ENCODE results near the gene DTX3. TPM values are rescaled to one million over a fixed set of nuclear protein-coding genes. Genes with fewer than 3 reads are reported as not detected.
"Not testable (repeated sequence)": the region's sequence is repeated elsewhere in the genome, so short reads cannot be mapped to it uniquely, and the experiment has no call there.

DTX3 gene
- total RNA-seq, 1 donor from 2014 or later: 29.9 TPM

DNA sequence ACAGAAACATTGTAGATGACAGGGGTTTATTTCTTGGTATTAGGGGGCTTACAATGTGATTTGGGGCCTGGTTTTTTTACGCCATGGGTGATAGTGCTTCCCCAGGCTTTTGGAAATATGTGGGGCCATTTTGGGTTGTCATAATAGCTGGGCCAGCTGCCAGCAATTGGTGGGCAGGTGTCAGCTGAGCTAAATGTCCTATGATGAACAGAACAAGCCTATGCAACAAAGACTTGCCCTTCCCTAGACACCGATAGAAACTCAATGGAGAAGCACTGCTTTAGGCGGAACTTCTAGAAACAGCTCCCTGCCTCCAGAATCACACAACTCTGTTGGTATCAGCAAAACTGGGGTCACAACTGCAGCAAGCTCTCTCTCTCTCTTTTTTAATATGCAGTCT lies 33.5 kb downstream of the DTX3 start:
- TF ChIP-seq, protein P1, sequence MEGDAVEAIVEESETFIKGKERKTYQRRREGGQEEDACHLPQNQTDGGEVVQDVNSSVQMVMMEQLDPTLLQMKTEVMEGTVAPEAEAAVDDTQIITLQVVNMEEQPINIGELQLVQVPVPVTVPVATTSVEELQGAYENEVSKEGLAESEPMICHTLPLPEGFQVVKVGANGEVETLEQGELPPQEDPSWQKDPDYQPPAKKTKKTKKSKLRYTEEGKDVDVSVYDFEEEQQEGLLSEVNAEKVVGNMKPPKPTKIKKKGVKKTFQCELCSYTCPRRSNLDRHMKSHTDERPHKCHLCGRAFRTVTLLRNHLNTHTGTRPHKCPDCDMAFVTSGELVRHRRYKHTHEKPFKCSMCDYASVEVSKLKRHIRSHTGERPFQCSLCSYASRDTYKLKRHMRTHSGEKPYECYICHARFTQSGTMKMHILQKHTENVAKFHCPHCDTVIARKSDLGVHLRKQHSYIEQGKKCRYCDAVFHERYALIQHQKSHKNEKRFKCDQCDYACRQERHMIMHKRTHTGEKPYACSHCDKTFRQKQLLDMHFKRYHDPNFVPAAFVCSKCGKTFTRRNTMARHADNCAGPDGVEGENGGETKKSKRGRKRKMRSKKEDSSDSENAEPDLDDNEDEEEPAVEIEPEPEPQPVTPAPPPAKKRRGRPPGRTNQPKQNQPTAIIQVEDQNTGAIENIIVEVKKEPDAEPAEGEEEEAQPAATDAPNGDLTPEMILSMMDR (IDR thresholded peaks at IDR 0.05): no peak
- Mint-ChIP-seq H3K9me3 (ENCODE audit: unreplicated experiment) (no peaks in the 10 kb centered on the region), H3K27ac (ENCODE audit: unreplicated experiment) (no peak overlapping the region), H3K27me3 (ENCODE audit: unreplicated experiment) (peaks cover 49% of the 10 kb centered on the region), H3K36me3 (ENCODE audit: unreplicated experiment) (no peaks in the 10 kb centered on the region), H3K4me1 (ENCODE audit: unreplicated experiment) (peaks cover 5% of the 10 kb centered on the region), H3K4me3 (ENCODE audit: unreplicated experiment) (no peak overlapping the region)
- DNase-seq (ENCODE audit: extremely low spot score, unreplicated experiment): no peak

DNA sequence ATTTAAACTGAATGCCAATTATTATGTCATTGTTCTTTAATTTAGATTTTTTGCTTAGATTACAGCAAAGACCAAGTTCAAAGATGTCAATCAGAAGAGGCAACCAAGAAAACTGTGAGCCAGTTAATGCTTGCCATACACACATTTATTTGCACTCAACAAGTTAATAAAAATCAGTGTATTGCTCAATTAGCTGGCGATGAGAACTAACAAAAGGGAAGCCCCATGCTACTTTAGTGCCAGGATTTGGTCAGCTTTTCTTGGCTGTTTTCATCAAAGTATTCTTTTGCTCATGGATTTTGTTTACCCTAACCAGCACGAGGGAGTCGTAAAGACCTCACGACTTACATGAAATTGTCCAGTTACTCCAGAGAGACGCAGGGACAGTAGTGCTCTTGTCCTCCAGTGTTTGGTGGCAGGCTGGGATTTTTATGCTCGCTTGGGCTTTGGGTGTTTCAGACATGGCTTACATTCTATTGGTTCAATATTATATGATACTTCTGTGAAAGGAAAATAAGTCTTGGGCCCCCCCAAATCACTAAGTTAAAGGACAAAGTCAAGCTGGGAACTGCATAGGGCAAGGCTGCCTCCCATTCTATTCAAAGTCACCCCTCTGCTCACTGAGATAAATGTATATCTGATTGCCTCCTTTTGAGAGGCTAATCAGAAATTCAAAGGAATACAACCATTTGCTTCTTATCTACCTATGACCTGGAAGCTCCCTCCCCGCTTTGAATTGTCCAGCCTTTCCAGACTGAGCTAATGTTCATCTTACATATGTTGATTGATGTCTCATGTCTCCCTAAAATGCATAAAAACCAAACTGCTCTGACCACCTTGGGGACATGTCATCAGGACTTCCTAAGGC lies 35.8 kb downstream of the DTX3 start:
- TF ChIP-seq, protein P1 (IDR thresholded peaks at IDR 0.05): no peak
- no peak overlapping the region for H3K4me3 Mint-ChIP-seq (ENCODE audit: unreplicated experiment)
- no peaks in the 10 kb centered on the region for H3K9me3 Mint-ChIP-seq (ENCODE audit: unreplicated experiment)
- no peak for DNase-seq (ENCODE audit: extremely low spot score, unreplicated experiment)
- H3K4me1 Mint-ChIP-seq (ENCODE audit: unreplicated experiment): no peaks in the 10 kb centered on the region
- peaks cover 47% of the 10 kb centered on the region for H3K27me3 Mint-ChIP-seq (ENCODE audit: unreplicated experiment)
- no peak overlapping the region for H3K27ac Mint-ChIP-seq (ENCODE audit: unreplicated experiment)
- no peaks in the 10 kb centered on the region for H3K36me3 Mint-ChIP-seq (ENCODE audit: unreplicated experiment)

DNA sequence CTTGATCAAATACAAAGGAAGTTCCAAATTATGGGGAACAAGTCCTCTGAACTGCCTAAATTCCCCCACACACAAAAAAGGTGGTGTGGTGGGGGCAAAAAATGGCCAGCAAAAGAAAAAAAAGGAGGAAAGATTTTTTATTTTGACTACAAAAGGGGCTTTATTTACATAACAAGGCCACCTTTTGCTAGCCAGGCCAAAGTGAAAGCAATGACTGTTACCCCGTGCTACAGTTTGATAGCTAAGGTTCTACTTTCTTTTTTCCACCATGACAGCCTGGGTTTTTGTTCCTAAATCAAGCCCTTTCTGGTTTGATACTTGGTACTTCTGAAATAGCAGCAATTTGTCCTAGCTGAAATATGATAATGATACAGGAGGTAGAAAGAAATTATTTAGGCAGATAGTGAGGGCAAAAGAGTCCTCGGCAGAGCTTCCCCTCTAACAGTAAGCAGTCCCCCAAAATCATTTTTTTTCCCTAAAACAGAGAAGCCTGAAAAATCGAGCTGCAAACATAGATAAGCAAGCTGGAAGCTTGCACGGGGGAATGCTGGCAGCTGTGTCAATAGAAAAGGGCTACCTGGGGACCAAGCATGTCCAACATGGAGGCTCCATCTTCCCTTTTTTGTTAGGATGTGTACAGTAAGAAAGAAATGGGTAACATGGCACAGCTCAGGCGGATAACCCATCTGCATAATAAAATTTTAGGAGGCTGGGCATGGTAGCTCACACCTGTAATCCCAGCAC lies 37.2 kb downstream of the DTX3 start:
- no peak for DNase-seq (ENCODE audit: extremely low spot score, unreplicated experiment)
- no peaks in the 10 kb centered on the region for H3K9me3 Mint-ChIP-seq (ENCODE audit: unreplicated experiment)
- H3K4me3 Mint-ChIP-seq (ENCODE audit: unreplicated experiment): no peak overlapping the region
- TF ChIP-seq, protein P1 (IDR thresholded peaks at IDR 0.05): no peak
- H3K27ac Mint-ChIP-seq (ENCODE audit: unreplicated experiment): no peak overlapping the region
- H3K4me1 Mint-ChIP-seq (ENCODE audit: unreplicated experiment): no peaks in the 10 kb centered on the region
- H3K27me3 Mint-ChIP-seq (ENCODE audit: unreplicated experiment): peaks cover 45% of the 10 kb centered on the region
- peaks cover 2% of the 10 kb centered on the region for H3K36me3 Mint-ChIP-seq (ENCODE audit: unreplicated experiment)

DNA sequence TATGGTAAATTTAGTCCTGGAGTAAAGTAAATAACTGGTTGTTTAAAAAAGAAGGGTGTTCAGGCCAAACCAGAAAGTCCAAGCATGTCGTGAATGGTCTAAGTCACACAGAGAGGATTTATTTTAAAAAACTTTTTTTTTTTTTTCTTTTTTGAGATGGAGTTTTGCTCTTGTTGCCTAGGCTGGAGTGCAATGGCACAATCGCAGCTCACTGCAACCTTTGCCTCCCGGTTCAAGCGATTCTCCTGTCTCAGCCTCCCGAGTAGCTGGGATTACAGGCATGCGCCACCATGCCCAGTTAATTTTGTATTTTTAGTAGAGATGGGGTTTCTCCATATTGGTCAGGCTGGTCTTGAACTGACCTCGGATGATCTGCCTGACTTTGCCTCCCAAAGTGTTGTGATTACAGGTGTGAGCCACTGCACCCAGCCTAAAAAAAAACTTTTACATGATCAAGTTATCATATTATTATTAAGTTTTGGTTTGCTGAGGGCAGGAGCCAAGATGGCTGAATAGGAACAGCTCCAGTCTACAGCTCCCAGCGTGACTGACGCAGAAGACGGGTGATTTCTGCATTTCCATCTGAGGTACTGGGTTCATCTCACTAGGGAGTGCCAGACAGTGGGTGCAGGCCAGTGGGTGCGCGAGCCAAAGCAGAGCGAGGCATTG lies 41.5 kb downstream of the DTX3 start:
- not testable (repeated sequence) for DNase-seq (ENCODE audit: extremely low spot score, unreplicated experiment); H3K4me3 Mint-ChIP-seq (ENCODE audit: unreplicated experiment); H3K4me1 Mint-ChIP-seq (ENCODE audit: unreplicated experiment)

DNA sequence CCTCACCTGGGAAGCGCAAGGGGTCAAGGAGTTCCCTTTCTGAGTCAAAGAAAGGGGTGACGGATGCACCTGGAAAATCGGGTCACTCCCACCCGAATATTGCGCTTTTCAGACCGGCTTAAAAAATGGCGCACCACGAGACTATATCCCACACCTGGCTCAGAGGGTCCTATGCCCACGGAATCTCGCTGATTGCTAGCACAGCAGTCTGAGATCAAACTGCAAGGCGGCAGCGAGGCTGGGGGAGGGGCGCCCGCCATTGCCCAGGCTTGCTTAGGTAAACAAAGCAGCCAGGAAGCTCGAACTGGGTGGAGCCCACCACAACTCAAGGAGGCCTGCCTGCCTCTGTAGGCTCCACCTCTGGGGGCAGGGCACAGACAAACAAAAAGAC lies 42.0 kb downstream of the DTX3 start:
- not testable (repeated sequence) for H3K27ac Mint-ChIP-seq (ENCODE audit: unreplicated experiment)

More for the DNA sequence above, 41.5 kb downstream of the DTX3 start:
- not testable (repeated sequence) for H3K27ac Mint-ChIP-seq (ENCODE audit: unreplicated experiment); H3K9me3 Mint-ChIP-seq (ENCODE audit: unreplicated experiment); H3K36me3 Mint-ChIP-seq (ENCODE audit: unreplicated experiment)
- peaks cover 12% of the 10 kb centered on the region for H3K27me3 Mint-ChIP-seq (ENCODE audit: unreplicated experiment)

More for the DNA sequence above, 42.0 kb downstream of the DTX3 start:
- H3K4me1 Mint-ChIP-seq (ENCODE audit: unreplicated experiment); DNase-seq (ENCODE audit: extremely low spot score, unreplicated experiment); H3K27me3 Mint-ChIP-seq (ENCODE audit: unreplicated experiment); H3K9me3 Mint-ChIP-seq (ENCODE audit: unreplicated experiment); H3K36me3 Mint-ChIP-seq (ENCODE audit: unreplicated experiment); H3K4me3 Mint-ChIP-seq (ENCODE audit: unreplicated experiment): not testable (repeated sequence)
